Fibroblast of peridontal ligament (primary cell): ENCODE data around the gene SFXN2.
A peak's percentile ranks its signal among the peaks of the same experiment; 100 is the strongest.

ENCODE experiments used
- DNase-seq: peaks from one replicate; pipeline ENCODE4 v3.0.0-alpha.2; 2010; ENCODE audit errors: extremely low read depth

The SFXN2 gene

GRCh38 chr10:102776779-102777456, 62.5 kb downstream of the SFXN2 start:
- DNase-seq = peak; percentile 91

- DNase-seq = no peak
Observed at GRCh38 chr10:102777711-102778453, 63.4 kb downstream of the SFXN2 start.

- no peak for DNase-seq
Observed at GRCh38 chr10:102778781-102779180, 64.3 kb downstream of the SFXN2 start.

- DNase-seq = peak; percentile 64
Observed at GRCh38 chr10:102779680-102780526, 65.5 kb downstream of the SFXN2 start.

- no peak for DNase-seq
Observed at GRCh38 chr10:102780527-102780808, 66.0 kb downstream of the SFXN2 start.

GRCh38 chr10:102781090-102781920, 66.9 kb downstream of the SFXN2 start:
- DNase-seq = no peak

- DNase-seq = peak; percentile 45
Observed at GRCh38 chr10:102781921-102782557, 67.6 kb downstream of the SFXN2 start.

- DNase-seq = peak; percentile 98
Observed at GRCh38 chr10:102782673-102783551, 68.5 kb downstream of the SFXN2 start.

- DNase-seq = no peak
Observed at GRCh38 chr10:102783568-102783967, 69.1 kb downstream of the SFXN2 start.

- DNase-seq = no peak
Observed at GRCh38 chr10:102785818-102786217, 71.4 kb downstream of the SFXN2 start.

GRCh38 chr10:102791754-102792395, 77.4 kb downstream of the SFXN2 start:
- peak; percentile 95 for DNase-seq
